Stimulated activated naive CD8-positive, alpha-beta T cell treated with anti-CD3 and anti-CD28 coated beads, Interleukin-15, Interleukin-2, amounts not matched to agents 100 ng/mL and 50 ng/mL, for 24 hours (primary cell): ENCODE results near the gene CTDP1.

Source experiments
- H3K27ac Mint-ChIP-seq: one replicate; pipeline ENCODE4 v1.8.0; 2021; ENCODE audit warnings: mild to moderate bottlenecking, mixed read lengths
- H3K27me3 Mint-ChIP-seq: one replicate; pipeline ENCODE4 v1.8.0; 2021; ENCODE audit warnings: mixed read lengths
- H3K36me3 Mint-ChIP-seq: one replicate; pipeline ENCODE4 v1.8.0; 2021; ENCODE audit warnings: low read depth, mixed read lengths
- H3K4me1 Mint-ChIP-seq: one replicate; pipeline ENCODE4 v1.8.0; 2021; ENCODE audit warnings: low read depth, mixed read lengths
- H3K4me3 Mint-ChIP-seq: one replicate; pipeline ENCODE4 v1.8.0; 2021; ENCODE audit warnings: mild to moderate bottlenecking, mixed read lengths
- H3K9me3 Mint-ChIP-seq: one replicate; pipeline ENCODE4 v1.8.0; 2021; ENCODE audit warnings: mixed read lengths

CTDP1 gene

DNA sequence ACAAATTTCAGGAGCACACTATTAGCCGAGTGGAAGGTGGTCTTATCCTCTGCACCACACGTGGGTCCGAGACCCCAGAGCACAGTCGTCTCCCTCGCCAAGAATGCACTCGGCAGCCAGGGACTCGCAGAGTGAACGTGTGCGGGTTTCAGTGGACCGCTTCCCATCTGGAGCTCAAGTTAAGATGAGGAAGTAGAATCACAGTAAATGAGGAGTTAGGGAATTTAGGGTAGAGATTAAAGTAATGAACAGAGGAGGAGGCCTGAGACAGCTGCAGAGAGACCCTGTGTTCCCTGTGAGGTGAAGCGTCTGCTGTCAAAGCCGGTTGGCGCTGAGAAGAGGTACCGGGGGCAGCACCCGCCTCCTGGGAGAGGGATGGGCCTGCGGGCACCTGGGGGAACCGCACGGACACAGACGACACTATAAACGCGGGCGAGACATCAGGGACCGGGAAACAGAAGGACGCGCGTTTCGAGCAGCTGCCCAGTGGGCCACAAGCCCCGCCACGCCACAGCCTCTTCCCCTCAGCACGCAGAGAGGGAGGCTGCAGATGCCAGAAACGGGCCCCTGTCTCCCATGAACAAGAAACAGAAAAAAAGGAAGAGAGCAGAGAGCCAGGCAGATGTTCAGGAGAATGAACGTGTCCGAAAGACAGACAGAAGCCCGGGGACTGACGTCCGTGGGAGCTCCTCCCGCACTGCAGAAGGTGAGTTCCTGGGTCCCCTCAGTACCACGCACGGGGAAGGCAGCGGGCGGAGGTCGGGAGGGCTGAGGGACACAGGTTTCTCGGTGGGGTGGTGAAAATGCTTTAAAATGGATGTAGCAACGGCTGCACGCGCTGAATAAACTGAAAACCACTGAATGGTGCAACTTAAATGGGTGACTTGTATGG, 112.7 kb downstream of the CTDP1 start:
- peaks cover 24% of the 10 kb centered on the region for H3K4me1 Mint-ChIP-seq
- no peaks in the 10 kb centered on the region for H3K9me3 Mint-ChIP-seq
- peak overlapping the region; percentile 10 for H3K4me3 Mint-ChIP-seq
- no peaks in the 10 kb centered on the region for H3K36me3 Mint-ChIP-seq
- H3K27me3 Mint-ChIP-seq: peaks cover 76% of the 10 kb centered on the region
- H3K27ac Mint-ChIP-seq: no peak overlapping the region

DNA sequence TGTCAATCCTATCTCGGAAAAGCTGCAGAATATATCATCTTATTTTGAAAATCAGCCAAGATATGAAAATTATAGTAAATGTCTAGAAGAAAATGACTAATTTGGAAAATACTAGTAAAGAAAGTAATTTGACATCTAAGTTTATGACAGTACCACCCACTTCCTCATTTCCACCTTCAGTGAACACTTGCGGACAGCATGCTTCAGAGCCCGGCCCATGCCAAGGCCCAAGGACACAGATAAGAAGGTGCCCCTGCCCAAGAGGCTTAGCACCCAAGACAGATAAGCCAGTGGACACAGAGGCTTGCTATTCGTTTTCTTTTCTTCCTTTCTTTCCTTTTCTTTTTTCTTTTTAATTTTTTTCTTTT, 113.4 kb downstream of the CTDP1 start:
- peaks cover 27% of the 10 kb centered on the region for H3K4me1 Mint-ChIP-seq
- peak overlapping the region; percentile 10 for H3K4me3 Mint-ChIP-seq
- no peaks in the 10 kb centered on the region for H3K9me3 Mint-ChIP-seq
- peaks cover 74% of the 10 kb centered on the region for H3K27me3 Mint-ChIP-seq
- H3K36me3 Mint-ChIP-seq: no peaks in the 10 kb centered on the region
- no peak overlapping the region for H3K27ac Mint-ChIP-seq

DNA sequence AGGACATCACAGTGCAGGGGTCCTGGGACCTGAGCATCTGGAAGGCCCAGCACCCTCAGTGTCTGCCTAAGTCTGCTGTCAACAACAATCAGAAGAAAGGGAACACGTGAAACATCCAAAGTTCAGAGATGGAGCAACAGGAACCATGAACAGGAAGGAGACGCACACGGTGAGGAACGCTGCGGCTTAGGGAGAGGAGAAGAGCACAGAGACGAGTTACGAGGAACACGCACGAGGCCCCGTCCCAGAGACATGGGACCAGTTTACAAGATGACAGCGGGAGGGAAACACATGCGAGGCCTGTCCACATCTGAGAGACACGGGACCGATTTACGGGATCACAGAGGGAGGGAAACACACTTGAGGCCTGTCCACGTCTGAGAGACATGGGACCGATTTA, 115.2 kb downstream of the CTDP1 start:
- no peaks in the 10 kb centered on the region for H3K36me3 Mint-ChIP-seq
- no peak overlapping the region for H3K27ac Mint-ChIP-seq
- H3K4me3 Mint-ChIP-seq: no peak overlapping the region
- no peaks in the 10 kb centered on the region for H3K9me3 Mint-ChIP-seq
- H3K27me3 Mint-ChIP-seq: peaks cover 78% of the 10 kb centered on the region
- peaks cover 36% of the 10 kb centered on the region for H3K4me1 Mint-ChIP-seq

DNA sequence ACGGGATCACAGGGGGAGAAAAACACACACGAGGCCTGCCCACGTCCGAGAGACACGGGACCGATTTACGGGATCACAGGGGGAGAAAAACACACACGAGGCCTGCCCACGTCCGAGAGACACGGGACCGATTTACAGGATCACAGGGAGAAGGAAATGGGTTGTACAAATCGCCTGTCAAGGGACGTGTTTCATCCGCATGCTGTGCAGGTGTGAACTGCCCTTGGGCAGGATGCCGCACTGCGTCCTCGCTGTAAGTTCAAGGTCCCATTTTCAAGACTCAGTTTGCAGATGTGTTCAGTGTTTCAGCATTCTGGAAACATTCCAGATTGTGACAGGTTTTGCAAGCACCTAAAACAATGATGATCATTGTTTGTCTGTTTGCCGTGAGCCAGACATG, 115.8 kb downstream of the CTDP1 start:
- Mint-ChIP-seq H3K36me3 (no peaks in the 10 kb centered on the region), H3K4me1 (peaks cover 39% of the 10 kb centered on the region), H3K4me3 (no peak overlapping the region), H3K27me3 (peaks cover 79% of the 10 kb centered on the region), H3K27ac (no peak overlapping the region), H3K9me3 (no peaks in the 10 kb centered on the region)

DNA sequence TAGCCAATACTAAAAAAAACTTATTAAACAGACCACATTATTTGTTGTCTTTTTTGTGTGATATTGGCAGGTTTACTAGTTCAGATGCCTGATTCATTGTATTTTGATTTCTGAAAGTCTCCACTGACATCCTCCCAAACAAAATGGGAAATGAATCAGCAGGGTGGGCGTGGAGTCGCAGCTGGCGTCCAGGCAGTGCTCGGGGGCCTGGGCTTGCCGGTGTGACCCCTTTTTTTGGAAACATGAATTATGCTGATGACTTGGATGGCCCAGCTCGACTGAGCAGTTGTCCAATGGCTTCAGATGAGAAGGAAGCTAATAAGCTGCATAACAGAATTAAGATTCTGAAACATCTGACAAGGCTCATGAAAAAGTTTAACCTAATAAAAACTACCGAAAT, 116.4 kb downstream of the CTDP1 start:
- Mint-ChIP-seq H3K9me3 (no peaks in the 10 kb centered on the region), H3K4me3 (no peak overlapping the region), H3K36me3 (no peaks in the 10 kb centered on the region), H3K4me1 (peaks cover 39% of the 10 kb centered on the region), H3K27me3 (peaks cover 73% of the 10 kb centered on the region), H3K27ac (no peak overlapping the region)

DNA sequence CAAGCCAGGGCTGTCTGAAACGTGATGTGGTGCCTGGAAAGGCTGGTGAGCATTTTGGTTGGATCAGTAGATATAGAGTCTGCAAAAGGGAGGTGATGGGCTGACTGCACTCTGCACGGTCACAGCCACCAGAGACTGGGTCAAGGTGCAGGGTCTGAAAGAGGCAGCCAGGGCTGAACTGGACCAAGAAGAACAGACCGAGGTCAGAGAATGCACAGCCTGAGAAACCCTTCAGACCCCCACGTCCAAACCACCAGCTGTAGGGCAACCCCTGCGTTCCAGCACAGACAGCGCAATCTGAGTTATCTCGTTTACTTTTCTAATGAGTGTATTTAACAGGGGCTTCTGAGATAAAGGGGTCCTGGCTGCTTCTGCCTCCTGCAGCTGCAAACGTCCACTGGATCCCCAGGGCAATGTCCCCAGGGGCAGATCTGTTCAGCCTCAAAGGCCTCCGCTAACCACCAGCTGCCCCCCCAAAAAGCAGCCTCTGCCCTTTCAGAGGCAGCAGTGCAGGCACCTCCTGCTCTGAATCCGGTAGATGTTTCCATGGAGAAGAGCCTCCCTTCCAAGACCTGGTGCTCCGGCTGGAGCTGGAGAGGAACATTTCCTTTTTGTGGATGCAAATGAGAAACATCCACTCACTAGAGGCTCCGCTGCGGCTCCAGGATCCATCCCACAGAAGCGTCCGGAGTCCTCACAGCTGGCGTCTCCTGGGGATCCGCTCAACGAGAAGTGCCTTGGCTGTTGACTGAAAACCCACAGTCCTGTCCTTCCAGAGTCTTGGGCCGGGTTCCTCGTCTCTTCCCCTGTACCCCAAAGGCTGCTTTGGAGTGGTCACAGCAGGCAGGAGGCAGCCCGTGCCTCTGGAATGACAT, 117.2 kb downstream of the CTDP1 start:
- H3K27me3 Mint-ChIP-seq: peaks cover 65% of the 10 kb centered on the region
- no peak overlapping the region for H3K27ac Mint-ChIP-seq
- no peaks in the 10 kb centered on the region for H3K9me3 Mint-ChIP-seq
- H3K36me3 Mint-ChIP-seq: no peaks in the 10 kb centered on the region
- peaks cover 31% of the 10 kb centered on the region for H3K4me1 Mint-ChIP-seq
- H3K4me3 Mint-ChIP-seq: peak overlapping the region; percentile 61

DNA sequence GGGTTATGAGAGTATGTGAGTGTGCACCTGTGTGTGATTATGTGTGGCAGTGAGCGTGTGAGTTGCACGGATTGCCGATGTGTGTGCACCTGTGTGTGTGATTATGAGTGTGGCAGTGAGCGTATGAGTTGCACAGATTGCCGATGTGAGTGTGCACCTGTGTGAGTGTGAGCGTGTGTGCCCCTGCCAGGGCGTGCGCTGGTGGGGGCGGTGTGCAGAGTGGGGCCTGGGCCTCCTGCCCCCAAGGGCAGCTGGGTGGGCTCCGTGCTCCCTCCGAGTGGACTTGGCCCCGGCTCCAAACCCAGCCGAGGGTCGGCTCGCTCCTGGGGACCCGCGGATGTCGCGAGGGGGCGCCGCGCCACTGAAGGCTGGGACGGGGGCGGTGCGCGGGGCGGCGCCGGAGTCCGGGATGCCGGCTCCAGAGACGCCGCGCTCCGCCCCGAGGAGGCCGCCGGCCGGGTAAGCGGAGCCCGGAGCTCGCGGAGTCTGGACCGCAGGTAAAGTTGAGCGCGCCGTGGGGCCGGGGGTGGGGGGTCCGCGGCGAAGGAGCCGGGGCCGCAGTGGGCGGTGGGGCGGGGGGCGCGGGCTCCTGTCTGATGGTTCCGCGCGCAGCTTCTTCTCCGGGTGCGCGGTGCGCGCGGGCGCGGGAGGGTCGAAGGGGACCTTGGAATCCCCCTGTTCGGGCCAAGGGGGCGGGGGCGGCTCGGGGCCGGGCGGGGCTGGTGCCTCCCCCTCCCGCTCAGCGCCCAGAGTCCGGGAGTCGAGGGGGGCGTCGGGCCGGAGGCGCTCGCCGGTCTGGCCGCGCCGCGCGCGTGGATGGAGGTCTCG, 118.1 kb downstream of the CTDP1 start, which contains the start of gene KCNG2:
Gene KCNG2 (plus strand): TSS at position 421 of the 828 bp plus-strand sequence. CDS start 65,730 bp downstream, outside the sequence.
- Mint-ChIP-seq H3K36me3 (no peaks in the 10 kb centered on the region), H3K4me1 (peaks cover 22% of the 10 kb centered on the region), H3K27me3 (peaks cover 56% of the 10 kb centered on the region), H3K4me3 (peak within 1 kb of the TSS; percentile 61), H3K27ac (no peak within 1 kb of the TSS), H3K9me3 (no peaks in the 10 kb centered on the region)

DNA sequence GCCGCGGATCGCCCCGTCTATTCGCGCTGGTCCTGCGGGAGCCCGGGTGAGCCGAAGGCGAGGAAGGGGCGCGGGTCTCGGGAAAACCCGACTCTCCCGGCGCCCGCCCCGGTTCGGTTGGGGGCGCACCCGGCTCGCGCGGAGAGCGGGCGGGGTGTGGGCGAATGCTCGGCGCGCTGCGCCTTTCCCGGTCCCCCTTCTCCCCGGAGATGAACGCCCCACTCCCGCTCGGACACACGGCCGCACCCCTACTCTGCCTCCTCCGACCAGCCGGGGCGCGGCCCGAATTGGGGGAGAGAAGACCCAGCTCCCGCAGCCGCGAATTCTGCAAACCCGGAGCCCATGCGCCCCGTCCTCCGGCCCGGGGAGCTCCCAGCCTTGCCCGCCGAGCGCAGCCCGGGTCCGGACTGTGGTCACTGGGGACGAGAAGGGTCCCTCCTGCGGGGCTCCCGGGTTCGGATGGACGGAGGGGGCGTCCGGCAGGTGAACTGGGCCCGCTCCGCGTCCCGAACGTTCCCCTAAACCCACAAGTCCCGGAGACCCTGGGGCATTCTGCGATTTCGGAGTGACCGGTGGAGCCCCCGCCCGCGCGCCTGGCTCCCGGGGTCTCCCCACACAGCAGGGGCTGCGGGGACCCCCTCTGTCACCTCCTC, 118.9 kb downstream of the CTDP1 start:
- Mint-ChIP-seq H3K9me3 (no peaks in the 10 kb centered on the region), H3K4me1 (peaks cover 17% of the 10 kb centered on the region), H3K4me3 (no peak overlapping the region), H3K36me3 (no peaks in the 10 kb centered on the region), H3K27ac (no peak overlapping the region), H3K27me3 (peaks cover 52% of the 10 kb centered on the region)

DNA sequence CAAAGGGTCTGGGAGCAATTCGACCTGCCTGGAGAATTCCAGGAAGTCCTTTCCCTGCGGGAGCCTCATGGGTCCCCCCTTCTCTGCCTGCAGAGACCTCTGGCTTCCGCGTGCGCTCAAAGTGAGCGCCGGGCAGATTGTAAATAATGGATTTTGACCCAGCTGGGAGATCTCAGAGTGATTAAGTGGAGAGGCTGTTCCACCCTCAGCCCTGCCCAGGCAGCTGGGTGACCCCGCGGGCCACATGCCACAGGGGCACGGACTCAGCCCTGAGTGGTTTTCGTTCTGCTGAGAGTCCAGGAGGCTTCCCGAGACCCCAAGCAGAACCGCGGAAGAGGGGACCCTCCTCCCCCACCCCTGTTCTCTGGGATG, 119.4 kb downstream of the CTDP1 start:
- no peaks in the 10 kb centered on the region for H3K9me3 Mint-ChIP-seq
- H3K27me3 Mint-ChIP-seq: peaks cover 49% of the 10 kb centered on the region
- peak overlapping the region; percentile 12 for H3K4me3 Mint-ChIP-seq
- peaks cover 17% of the 10 kb centered on the region for H3K4me1 Mint-ChIP-seq
- no peaks in the 10 kb centered on the region for H3K36me3 Mint-ChIP-seq
- H3K27ac Mint-ChIP-seq: no peak overlapping the region

DNA sequence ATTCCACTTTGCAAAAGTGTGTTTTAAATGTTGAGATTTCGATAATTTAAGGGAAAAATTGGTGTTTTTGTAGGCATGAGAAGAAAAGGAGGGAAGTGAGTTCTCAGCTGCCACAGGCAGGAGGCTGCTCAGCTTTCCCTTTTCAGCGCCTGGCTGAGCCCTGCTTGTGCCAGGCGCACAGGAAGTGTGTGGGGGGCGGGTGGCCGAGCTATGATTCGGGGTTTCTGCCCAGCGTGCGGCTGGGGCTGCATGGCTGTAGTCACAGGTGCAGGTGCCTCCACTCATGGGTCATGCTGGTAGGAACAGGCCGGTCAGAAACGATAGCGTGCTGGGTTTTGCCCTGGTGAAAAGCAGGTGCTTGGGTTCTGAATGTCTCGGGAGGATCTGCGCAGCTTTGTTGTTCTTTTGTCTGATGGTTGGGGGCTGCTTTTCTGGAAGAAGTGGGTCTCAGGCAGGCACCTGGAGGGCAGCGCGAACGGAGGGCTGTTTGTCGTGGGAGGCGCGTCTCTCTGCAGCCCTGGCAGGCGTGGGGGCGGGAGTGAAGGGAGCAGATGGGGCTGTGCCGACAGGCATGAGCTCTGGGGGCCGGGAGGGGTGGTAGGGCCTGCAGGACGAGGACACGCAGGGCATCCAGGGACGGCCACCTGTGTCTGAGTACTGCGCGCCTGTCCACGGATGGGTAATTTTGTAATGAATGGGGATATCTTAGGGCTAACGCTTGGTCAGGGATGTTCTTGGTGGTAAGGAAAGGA, 120.2 kb downstream of the CTDP1 start:
- Mint-ChIP-seq H3K36me3 (no peaks in the 10 kb centered on the region), H3K4me1 (peaks cover 18% of the 10 kb centered on the region), H3K4me3 (no peak overlapping the region), H3K27ac (no peak overlapping the region), H3K27me3 (peaks cover 41% of the 10 kb centered on the region), H3K9me3 (no peaks in the 10 kb centered on the region)

DNA sequence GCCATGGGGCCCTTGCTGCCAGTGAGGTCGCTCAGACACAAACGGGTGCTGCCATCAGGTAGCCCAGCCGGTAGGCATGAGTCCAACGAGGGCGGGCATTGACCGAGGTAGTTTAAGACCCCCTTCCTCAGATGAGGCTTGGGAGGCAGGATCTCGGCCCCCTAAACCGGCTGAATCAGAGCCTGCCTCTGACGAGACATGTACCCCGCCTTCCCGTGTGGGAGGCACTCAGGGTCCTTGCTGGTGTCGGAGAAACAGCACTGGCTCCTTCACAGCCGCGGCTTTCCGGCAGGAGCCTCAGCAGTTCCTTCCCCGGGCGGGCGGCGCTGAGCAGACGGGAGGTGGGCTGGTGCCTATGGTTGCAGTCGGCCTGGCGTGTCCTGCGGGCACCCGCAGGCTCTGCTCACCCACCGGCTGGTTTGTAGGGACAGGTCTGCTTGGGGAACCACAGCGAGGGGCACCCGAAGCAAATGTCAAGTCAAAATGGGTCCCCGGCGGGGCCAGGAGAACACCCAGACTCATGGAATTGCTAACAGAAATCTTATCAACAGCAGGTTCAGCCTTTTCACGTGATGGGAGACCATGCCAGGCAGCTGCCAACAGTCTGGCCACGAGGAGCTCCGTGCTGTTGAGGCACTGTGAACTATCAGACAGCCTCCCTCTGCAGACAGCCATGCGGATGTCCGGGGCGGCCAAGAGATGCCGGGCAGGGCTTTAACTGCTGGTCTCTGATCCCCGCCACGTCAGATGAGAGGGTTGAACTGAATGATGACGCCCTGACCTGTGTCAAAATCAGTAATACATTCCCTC, 121.0 kb downstream of the CTDP1 start:
- H3K4me1 Mint-ChIP-seq: peaks cover 26% of the 10 kb centered on the region
- peaks cover 33% of the 10 kb centered on the region for H3K27me3 Mint-ChIP-seq
- no peak overlapping the region for H3K4me3 Mint-ChIP-seq
- no peaks in the 10 kb centered on the region for H3K9me3 Mint-ChIP-seq
- H3K27ac Mint-ChIP-seq: no peak overlapping the region
- no peaks in the 10 kb centered on the region for H3K36me3 Mint-ChIP-seq

DNA sequence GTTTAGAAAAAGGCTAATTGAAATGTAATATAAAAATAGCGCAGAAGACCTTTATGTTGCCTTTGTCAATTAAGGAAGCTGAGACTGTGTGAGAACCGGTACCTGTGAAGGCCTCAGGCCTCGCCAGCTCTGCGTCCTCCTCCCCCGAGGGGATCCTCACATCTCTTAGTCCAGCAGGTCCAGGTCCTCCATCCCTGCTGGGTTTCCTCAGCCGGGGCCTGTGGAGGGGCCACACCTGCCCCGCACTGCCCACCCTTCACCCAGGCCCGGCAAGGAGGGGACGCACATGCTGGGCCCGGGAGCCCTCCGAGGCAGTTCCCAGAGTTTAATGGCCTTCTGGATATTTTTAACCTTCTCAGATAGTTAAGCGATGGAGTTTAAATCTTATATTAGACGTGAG, 121.6 kb downstream of the CTDP1 start:
- Mint-ChIP-seq H3K9me3 (no peaks in the 10 kb centered on the region), H3K27ac (no peak overlapping the region), H3K4me3 (no peak overlapping the region), H3K27me3 (peaks cover 30% of the 10 kb centered on the region), H3K4me1 (peaks cover 26% of the 10 kb centered on the region), H3K36me3 (no peaks in the 10 kb centered on the region)

DNA sequence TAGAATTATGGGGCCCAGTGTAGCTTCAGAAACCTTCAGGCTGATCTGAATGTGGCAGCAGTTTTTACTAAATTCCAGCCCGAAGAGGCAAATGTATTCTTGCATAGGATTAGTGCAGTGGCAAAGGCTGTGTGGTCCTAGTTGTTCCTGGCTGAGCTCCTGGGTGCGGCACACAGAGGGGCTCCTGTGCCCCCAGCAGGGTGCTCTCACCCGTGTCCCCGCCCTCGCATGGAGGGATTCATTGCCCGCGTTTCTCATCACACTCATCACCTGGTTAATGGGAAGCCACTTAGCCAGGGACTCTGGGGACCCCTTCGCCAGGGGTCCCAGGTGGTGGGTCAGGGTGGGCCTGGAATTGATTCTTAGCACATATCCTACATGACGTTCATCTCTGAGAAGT, 122.0 kb downstream of the CTDP1 start:
- Mint-ChIP-seq H3K4me3 (no peak overlapping the region), H3K4me1 (peaks cover 26% of the 10 kb centered on the region), H3K27me3 (peaks cover 25% of the 10 kb centered on the region), H3K9me3 (no peaks in the 10 kb centered on the region), H3K27ac (no peak overlapping the region), H3K36me3 (no peaks in the 10 kb centered on the region)
